GM10266 (cell line): ENCODE results near the gene KCNAB2.

Experiments
- DNase-seq: peaks from one replicate; pipeline ENCODE4 v3.0.0; 2012; ENCODE audit errors: extremely low spot score
- CTCF ChIP-seq: IDR thresholded peaks from 2 replicates; pipeline ENCODE4 v1.5.1; 2012; ENCODE audit warnings: mild to moderate bottlenecking, low read depth; ENCODE audit not compliant: control insufficient read depth, insufficient read depth; ENCODE audit errors: missing control alignments

KCNAB2 gene

DNA sequence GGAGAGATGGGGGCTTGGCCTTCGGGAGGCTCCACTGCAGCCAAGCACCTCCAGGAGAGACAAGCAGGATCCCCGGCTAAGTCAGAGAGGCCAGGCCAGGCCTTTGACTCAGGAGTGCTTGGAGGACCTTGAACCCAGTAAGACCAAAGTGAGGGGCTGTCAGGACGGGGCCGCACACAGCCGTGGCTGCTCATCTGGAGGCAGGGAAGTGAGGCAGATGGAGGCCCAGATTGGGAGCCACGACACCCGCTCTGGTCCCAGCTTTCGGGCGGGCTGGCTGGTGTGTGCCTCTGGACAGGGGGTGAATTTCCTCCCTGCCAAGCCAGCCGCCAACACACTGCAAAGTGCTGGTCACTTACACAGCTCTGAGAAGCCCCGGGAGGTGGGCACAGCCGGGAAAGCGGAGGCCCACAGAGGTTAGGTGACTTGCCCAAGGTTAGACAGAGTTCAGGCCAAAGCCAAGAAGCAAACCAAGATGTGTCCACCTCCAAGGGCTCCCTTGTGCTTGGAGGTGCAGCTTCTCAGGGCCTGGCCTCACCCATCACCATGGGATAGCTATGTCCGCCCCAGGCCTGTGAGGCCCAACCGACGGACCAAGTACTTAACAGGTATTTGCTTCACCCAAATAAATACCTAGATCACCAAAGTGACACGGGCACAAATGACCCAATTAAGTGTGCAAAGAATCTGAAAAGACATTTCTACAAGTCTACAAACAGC, 76.1 kb downstream of the KCNAB2 start:
- DNase-seq: no peak
- no peak for TF ChIP-seq CTCF

- TF ChIP-seq CTCF: no peak
- no peak for DNase-seq
Measured at GRCh38 chr1:6123083-6123482, 77.4 kb downstream of the KCNAB2 start.

DNA sequence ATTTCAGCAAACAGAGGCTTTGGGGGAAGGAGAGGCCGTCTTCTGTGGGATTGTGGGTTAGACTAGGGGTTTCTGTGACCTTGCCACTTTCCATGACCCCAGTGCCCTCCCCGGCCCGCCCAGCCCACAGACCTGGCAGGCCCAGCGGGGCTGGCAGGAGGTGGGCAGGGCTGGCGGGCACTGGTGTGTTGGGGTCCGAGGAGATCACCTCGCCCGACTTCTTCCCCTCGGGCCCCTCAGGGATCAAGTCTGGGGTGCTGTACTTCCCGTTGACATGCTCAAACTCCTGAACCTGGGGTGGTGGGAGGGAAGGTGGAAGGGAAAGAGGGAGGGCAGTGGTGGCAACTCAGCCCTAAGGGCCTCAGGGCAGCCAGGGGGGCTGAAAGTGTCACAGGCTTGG, 78.1 kb downstream of the KCNAB2 start:
- no peak for DNase-seq
- no peak for TF ChIP-seq CTCF

GRCh38 chr1:6124341-6124740, 78.7 kb downstream of the KCNAB2 start:
- no peak for TF ChIP-seq CTCF
- DNase-seq: no peak

- DNase-seq: no peak
- TF ChIP-seq CTCF: no peak
Measured at GRCh38 chr1:6124746-6125365, 79.2 kb downstream of the KCNAB2 start.

- TF ChIP-seq CTCF: no peak
- DNase-seq: no peak
Measured at GRCh38 chr1:6125366-6125765, 79.7 kb downstream of the KCNAB2 start.

DNA sequence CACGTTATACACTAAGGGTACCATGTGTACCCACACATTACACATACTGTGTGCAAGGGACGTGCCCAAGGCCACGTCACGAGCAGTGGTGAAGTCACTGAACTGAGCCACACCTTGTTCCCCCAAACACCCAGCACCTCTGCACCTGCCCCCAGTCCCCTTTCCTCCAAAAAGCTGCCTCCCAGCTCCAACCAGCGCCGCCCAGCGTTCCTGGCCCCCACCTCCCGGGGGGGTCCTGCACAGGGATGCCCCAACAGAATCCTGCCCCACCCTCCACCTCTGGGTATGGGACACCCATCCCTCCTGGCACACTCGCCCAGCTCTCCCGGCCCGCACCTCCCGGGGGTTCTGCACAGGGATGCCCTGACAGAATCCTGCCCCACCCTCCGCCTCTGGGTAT, 80.3 kb downstream of the KCNAB2 start:
- no peak for TF ChIP-seq CTCF
- DNase-seq: no peak
